Smooth muscle cell (in vitro differentiated cells): ENCODE data around the gene MAPK1. TPM values are rescaled to one million over a fixed set of nuclear protein-coding genes. Genes with fewer than 3 reads are reported as not detected.
A peak's percentile ranks its signal among the peaks of the same experiment; 100 is the strongest.

ENCODE experiments used
- DNase-seq: peaks from one replicate; lab custom pipeline; 2025; ENCODE audit not compliant: unreplicated experiment; lab: John Stamatoyannopoulos, UW
- H2AFZ ChIP-seq: fragments of 200-600 bp; sonication (generic); 2 replicates; pipeline ENCODE4 v1.6.0; 2016; ENCODE audit warnings: antibody characterized with exemption, low read depth, mild to moderate bottlenecking
- H3F3A ChIP-seq: fragments of 200-600 bp; sonication (generic); 2 replicates; pipeline ENCODE4 v1.6.0; 2017; ENCODE audit warnings: antibody characterized with exemption, low read depth
- H3K27ac ChIP-seq: fragments of 200-600 bp; sonication (generic); 2 replicates; pipeline ENCODE4 v1.5.1; 2016; ENCODE audit warnings: low read depth, mild to moderate bottlenecking
- H3K27me3 ChIP-seq: fragments of 200-600 bp; sonication (generic); 2 replicates; pipeline ENCODE4 v1.6.1; 2016; ENCODE audit warnings: low read depth, mild to moderate bottlenecking
- H3K36me3 ChIP-seq: fragments of 200-600 bp; sonication (generic); 2 replicates; pipeline ENCODE4 v1.5.1; 2016; ENCODE audit warnings: low read depth
- H3K4me1 ChIP-seq: fragments of 200-600 bp; sonication (generic); 2 replicates; pipeline ENCODE4 v1.5.1; 2016; ENCODE audit warnings: low read depth
- H3K4me2 ChIP-seq: fragments of 200-600 bp; sonication (generic); 2 replicates; pipeline ENCODE4 v1.6.0; 2016; ENCODE audit warnings: mild to moderate bottlenecking
- H3K4me3 ChIP-seq: fragments of 200-600 bp; sonication (generic); 2 replicates; pipeline ENCODE4 v1.5.1; 2016; ENCODE audit warnings: mild to moderate bottlenecking
- H3K79me2 ChIP-seq: fragments of 200-600 bp; sonication (generic); 2 replicates; pipeline ENCODE4 v1.6.0; 2016; ENCODE audit warnings: low read depth, mild to moderate bottlenecking
- H3K9ac ChIP-seq: fragments of 200-600 bp; sonication (generic); 2 replicates; pipeline ENCODE4 v1.6.0; 2016; ENCODE audit warnings: low read depth
- H3K9me3 ChIP-seq: fragments of 200-600 bp; sonication (generic); replicated peaks from 2 replicates; pipeline ENCODE4 v1.5.1; 2016; ENCODE audit warnings: low read depth
- H4K20me1 ChIP-seq: fragments of 200-600 bp; sonication (generic); 2 replicates; pipeline ENCODE4 v1.6.0; 2016; ENCODE audit warnings: low read depth
- CTCF ChIP-seq: fragments of 200-600 bp; sonication (generic); IDR thresholded peaks from 2 replicates; pipeline ENCODE4 v1.5.1; 2017; ENCODE audit warnings: borderline replicate concordance, mild to moderate bottlenecking, antibody characterized with exemption; ENCODE audit not compliant: insufficient read depth, poor library complexity, severe bottlenecking
- whole genome bisulfite sequencing: methylation state at CpG from one replicate; pipeline ENCODE4 v1.1.7; 2016; ENCODE audit warnings: low lambda C conversion rate; 5-methylcytosine and 5-hydroxymethylcytosine counted together
- polyA plus RNA-seq: library from polyadenylated mRNA; unstranded; fragments of >200 nt; fragmentation: Nextera tagmentation; extraction: Ambion mirVana; gene quantifications from 2 replicates; pipeline ENCODE4 v1.2.1, GENCODE V29; 2016
- total RNA-seq: library from RNA; depleted of rRNA; stranded (reverse); fragments of >200 nt; gene quantifications from 2 replicates; pipeline ENCODE4 v1.2.3, GENCODE V29; 2014

The MAPK1 gene
- total and polyA plus RNA-seq, 2 experiments from 2014 or later: 57.1 to 62.3 TPM

DNA sequence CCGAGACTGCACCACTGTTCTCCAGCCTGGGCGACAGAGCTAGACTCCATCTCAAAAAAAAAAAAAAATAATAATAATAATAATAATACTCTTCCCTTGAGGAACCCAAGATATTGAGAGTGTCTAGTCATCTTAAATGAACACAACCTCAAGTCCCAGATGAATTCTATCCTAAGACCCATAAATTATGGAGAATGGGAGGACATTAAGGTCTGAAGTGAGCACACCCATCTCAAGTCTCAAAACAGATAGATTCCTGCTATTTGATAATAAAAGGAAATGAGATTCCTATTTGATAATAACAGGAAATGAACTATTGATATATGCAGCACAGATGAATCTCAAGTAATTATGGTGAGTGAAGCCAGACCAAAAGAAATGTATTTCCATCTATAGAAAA is 51.5 kb downstream of the MAPK1 start:
- Histone ChIP-seq H3K27me3 (no peaks in the 10 kb centered on the region), H3F3A (no peaks in the 10 kb centered on the region), H3K36me3 (no peaks in the 10 kb centered on the region), H3K27ac (peak overlapping the region; percentile 92), H3K4me1 (peaks cover 15% of the 10 kb centered on the region), H4K20me1 (peaks cover 94% of the 10 kb centered on the region), H3K4me2 (peak overlapping the region; percentile 38), H3K9ac (peak overlapping the region; percentile 71), H3K4me3 (no peak overlapping the region), H3K79me2 (peaks cover 81% of the 10 kb centered on the region), H2AFZ (no peak overlapping the region), H3K9me3 (no peaks in the 10 kb centered on the region)
- 100% methylated on average over 2 of the region's 2 CpGs for WGBS
- DNase-seq: no peak
- TF ChIP-seq CTCF: no peak

DNA sequence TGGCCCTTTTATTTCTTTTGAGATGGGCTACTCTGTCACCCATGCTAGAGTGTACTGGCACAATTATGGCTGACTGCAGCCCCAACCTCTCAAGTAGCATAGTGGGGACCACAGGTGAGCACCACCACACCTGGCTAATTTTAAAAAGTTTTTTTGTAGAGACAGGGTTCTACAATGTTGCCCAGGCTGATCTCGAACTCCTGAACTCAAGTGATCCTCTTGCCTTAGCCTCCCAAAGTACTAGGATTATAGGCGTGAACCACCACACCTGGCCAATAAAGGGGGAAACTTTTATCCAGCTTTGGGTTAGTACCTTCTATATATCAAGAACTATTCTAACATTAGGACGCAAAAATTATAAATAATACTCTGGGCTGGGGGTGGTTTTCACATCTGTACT is 52.1 kb downstream of the MAPK1 start:
- Histone ChIP-seq H4K20me1 (peaks cover 94% of the 10 kb centered on the region), H2AFZ (no peak overlapping the region), H3K4me3 (no peak overlapping the region), H3K79me2 (peaks cover 83% of the 10 kb centered on the region), H3K4me2 (no peak overlapping the region), H3K27me3 (no peaks in the 10 kb centered on the region), H3F3A (no peaks in the 10 kb centered on the region), H3K27ac (peak overlapping the region; percentile 92), H3K4me1 (peaks cover 15% of the 10 kb centered on the region), H3K9me3 (no peaks in the 10 kb centered on the region), H3K9ac (no peak overlapping the region), H3K36me3 (no peaks in the 10 kb centered on the region)
- TF ChIP-seq CTCF: no peak
- WGBS: 100% methylated on average over 3 of the region's 3 CpGs
- DNase-seq: no peak

- no peak overlapping the region for H3K4me3 ChIP-seq
- H3K27ac ChIP-seq: no peak overlapping the region
- DNase-seq: no peak
- H3K79me2 ChIP-seq: peaks cover 87% of the 10 kb centered on the region
- peaks cover 94% of the 10 kb centered on the region for H4K20me1 ChIP-seq
- no peaks in the 10 kb centered on the region for H3K9me3 ChIP-seq
- peaks cover 2% of the 10 kb centered on the region for H3K36me3 ChIP-seq
- H3K27me3 ChIP-seq: no peaks in the 10 kb centered on the region
- no peak overlapping the region for H2AFZ ChIP-seq
- no peaks in the 10 kb centered on the region for H3K4me1 ChIP-seq
- 98% methylated on average over 1 of the region's 1 CpG for WGBS
- H3K4me2 ChIP-seq: no peak overlapping the region
- TF ChIP-seq CTCF: no peak
- H3F3A ChIP-seq: no peaks in the 10 kb centered on the region
- H3K9ac ChIP-seq: no peak overlapping the region
Measured at GRCh38 chr22:21811982-21812381, 55.5 kb downstream of the MAPK1 start.
